Subcutaneous adipose tissue (tissue), 4 donors: ENCODE data around the gene GGT6. TPM values are rescaled to one million over a fixed set of nuclear protein-coding genes. Genes with fewer than 3 reads are reported as not detected.

Experiments
- CTCF ChIP-seq: fragments of 450-650 bp; IDR thresholded peaks from one replicate; pipeline ENCODE4 v1.5.1; 2016; ENCODE audit warnings: low read depth, mild to moderate bottlenecking, control low read depth, antibody characterized with exemption, moderate library complexity
- total RNA-seq, 4 donors: library from RNA; depleted of rRNA; stranded (reverse); fragments of >200 nt; gene quantifications; one replicate each; pipeline ENCODE4 v1.1.0, GENCODE V29; 2016

GGT6 gene
- total RNA-seq, 4 donors from 2014 or later = not detected

GRCh38 chr17:4558347-4558971 is 1.9 kb downstream of the GGT6 start:
- TF ChIP-seq CTCF = no peak

- no peak for TF ChIP-seq CTCF
Measured at GRCh38 chr17:4557626-4558346, 2.6 kb downstream of the GGT6 start.

GRCh38 chr17:4556996-4557395 is 3.4 kb downstream of the GGT6 start:
- TF ChIP-seq CTCF = no peak

- no peak for TF ChIP-seq CTCF
Measured at GRCh38 chr17:4555873-4556759, 4.3 kb downstream of the GGT6 start.

- TF ChIP-seq CTCF = no peak
Measured at GRCh38 chr17:4554997-4555799, 5.2 kb downstream of the GGT6 start, which contains the start of gene MYBBP1A. MYBBP1A (minus strand) TSS chr17:4555384; CDS start chr17:4555324, 60 bp downstream.

- TF ChIP-seq CTCF = no peak
Measured at GRCh38 chr17:4554441-4554996, 5.9 kb downstream of the GGT6 start.
